ENCODE data around the gene SLC30A7. TPM values are rescaled to one million over a fixed set of nuclear protein-coding genes. Genes with fewer than 3 reads are reported as not detected.

Gene SLC30A7
- 16.6 and 21.8 TPM in 2 replicates for total RNA-seq

GRCh38 chr1:100895540-100896480 is at the start of gene SLC30A7:
SLC30A7 (plus strand) TSS chr1:100896090; CDS start chr1:100896263, 173 bp downstream.

DNA sequence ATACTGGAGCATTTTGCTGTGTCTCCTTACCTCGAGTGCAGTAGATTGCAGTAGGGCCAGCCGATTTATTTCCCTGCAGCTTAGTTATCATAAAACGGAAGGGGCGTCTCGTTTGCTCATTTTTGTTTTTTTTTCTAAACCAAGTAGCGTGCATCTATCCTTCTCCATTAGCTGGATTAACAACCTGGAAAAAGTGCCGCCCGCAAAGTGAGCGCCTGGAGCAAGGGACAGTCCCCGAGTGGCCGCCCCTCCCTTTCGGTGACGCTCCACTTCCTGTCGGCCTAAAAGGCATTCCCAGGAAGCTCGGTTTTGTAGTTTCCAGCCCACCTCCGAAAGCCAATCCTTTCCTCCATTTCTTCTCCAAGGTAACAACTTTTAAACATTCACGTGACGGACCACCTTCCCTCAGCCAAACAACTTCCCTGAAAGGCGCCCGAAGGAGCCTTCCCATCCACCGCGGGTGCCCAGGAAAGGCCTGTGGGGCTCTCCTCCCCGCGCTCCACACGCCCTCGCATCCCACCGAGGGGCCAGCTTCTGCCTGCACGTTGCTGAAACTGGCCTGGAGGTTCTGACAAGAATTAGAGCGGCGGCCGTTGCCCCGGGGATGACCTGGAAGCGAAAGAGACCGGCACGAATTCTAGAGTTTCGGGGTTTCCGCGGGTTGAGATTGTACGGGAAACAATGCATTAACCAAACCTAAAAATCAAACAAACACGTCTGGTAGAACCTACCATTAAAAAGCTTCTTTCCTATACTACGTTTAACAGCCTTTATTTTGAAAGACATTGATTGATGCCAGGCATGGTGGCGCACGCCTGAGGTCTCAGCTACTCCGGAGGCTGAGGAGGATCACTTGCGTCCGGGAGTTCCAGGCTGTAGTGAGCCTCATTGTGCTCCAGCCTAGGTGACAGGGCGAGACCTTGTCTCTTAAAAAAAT is 1.0 kb upstream of the SLC30A7 start, which contains the start of gene EXTL2:
TSS of gene EXTL2 (minus strand) at position 240 of the 937 bp plus-strand sequence. CDS start 6,085 bp downstream, outside the sequence.

GRCh38 chr1:101025657-101026429 is 130.0 kb downstream of the SLC30A7 start, which contains the start of gene DPH5:
DPH5 (minus strand) TSS chr1:101025784; CDS start chr1:101025443, 341 bp downstream.

Other genes starting within 250 kb of the SLC30A7 start
- gene VCAM1, start 176.3 kb upstream of the SLC30A7 start, total RNA-seq = not detected in 2 replicates
- 7.3 and 9.5 TPM in 2 replicates for gene EXTL2, start 1.2 kb upstream of the SLC30A7 start, total RNA-seq
- gene DPH5, start 129.7 kb downstream of the SLC30A7 start, total RNA-seq = 41.6 and 45.1 TPM in 2 replicates

All from hair follicular keratinocyte (primary cell).